A549 (cell line): ENCODE measurements around the gene WDR75. TPM values are rescaled to one million over a fixed set of nuclear protein-coding genes. Genes with fewer than 3 reads are reported as not detected.

Experiments used
- ATAC-seq, 2 experiments: fragments of 200-7000 bp in 1 of 2; fragments of >200 bp in 1 of 2; cut with Nextera tagmentation in 1 of 2; cut with Tn5 transposase in 1 of 2; 3 replicates each; pipeline versions ENCODE4 v1.8.0 to v1.9.1; 2018 to 2020; ENCODE audit warnings: mild to moderate bottlenecking in 1 of 2, moderate library complexity in 1 of 2
- CTCF ChIA-PET: fragments of 300-600 bp; sonication (Branson Sonifier 250); formaldehyde crosslinking; extraction: SDS; loops from one replicate; lab custom pipeline; 2021; ENCODE audit warnings: antibody characterized with exemption, inconsistent platforms; lab: Yijun Ruan, JAX
- POLR2A ChIA-PET: fragments of 350-600 bp; formaldehyde crosslinking; extraction: SDS; loops from one replicate; lab custom pipeline; 2021; ENCODE audit warnings: antibody characterized with exemption, inconsistent platforms; lab: Yijun Ruan, JAX
- DNase-seq, 2 experiments: peaks; one replicate each; pipeline versions ENCODE4 v3.0.0 to v3.0.0-alpha.2; 2011 to 2016; ENCODE audit warnings: low read depth in 1 of 2, low spot score in 1 of 2
- FAIRE-seq: peaks from 2 replicates; lab custom pipeline; 2011; peaks lifted over from hg19 to GRCh38; lab: Jason Lieb, UNC
- H3K27ac ChIP-seq, 2 experiments: fragments of >200 bp; sonication (Bioruptor Twin); formaldehyde crosslinking; 3 replicates each; pipeline ENCODE4 v1.5.1; 2016 to 2017
- H3K4me1 ChIP-seq: fragments of >200 bp; sonication (Bioruptor Twin); formaldehyde crosslinking; 3 replicates; pipeline ENCODE4 v1.6.1; 2016
- H3K4me2 ChIP-seq: fragments of >200 bp; sonication (Bioruptor Twin); formaldehyde crosslinking; 3 replicates; pipeline ENCODE4 v1.6.1; 2016
- H3K4me3 ChIP-seq: fragments of >200 bp; sonication (Bioruptor Twin); formaldehyde crosslinking; 3 replicates; pipeline ENCODE4 v1.5.1; 2016
- H3K9me3 ChIP-seq: fragments of >200 bp; sonication (Bioruptor Twin); formaldehyde crosslinking; 3 replicates; pipeline ENCODE4 v1.6.1; 2016
- BHLHE40 ChIP-seq: IDR thresholded peaks from 2 replicates; pipeline ENCODE4 v1.6.1; 2012; ENCODE audit warnings: low read depth, low read length, inconsistent platforms
- CBX8 ChIP-seq: fragments of 200-600 bp; sonication (generic); IDR thresholded peaks from 2 replicates; pipeline ENCODE4 v1.6.1; 2016
- CEBPB ChIP-seq, 2 experiments: fragments of >200 bp in 1 of 2; sonication (Bioruptor Twin) in 1 of 2; formaldehyde crosslinking in 1 of 2; IDR thresholded peaks; 2 replicates each; pipeline ENCODE4 v1.6.1; 2012 to 2016
- CHD2 ChIP-seq: fragments of 150-350 bp; IDR thresholded peaks from 2 replicates; pipeline ENCODE4 v1.6.1; 2014; ENCODE audit warnings: low read length; ENCODE audit not compliant: partially characterized antibody
- EHMT2 ChIP-seq: fragments of 200-600 bp; sonication (generic); IDR thresholded peaks from 2 replicates; pipeline ENCODE4 v1.6.1; 2016; ENCODE audit warnings: antibody characterized with exemption, low read depth, mild to moderate bottlenecking, moderate library complexity
- GATA3 ChIP-seq: IDR thresholded peaks from 2 replicates; pipeline ENCODE4 v1.6.1; 2012; ENCODE audit warnings: borderline replicate concordance
- HOXB5 ChIP-seq: fragments of 250-450 bp; sonication (Bioruptor Pico); IDR thresholded peaks from 2 replicates; pipeline ENCODE4 v1.5.0; 2020; ENCODE audit warnings: mild to moderate bottlenecking, moderate library complexity
- JUNB ChIP-seq: fragments of >200 bp; sonication (Bioruptor Twin); formaldehyde crosslinking; IDR thresholded peaks from 2 replicates; pipeline ENCODE4 v1.6.1; 2016
- MAZ ChIP-seq: fragments of 150-350 bp; IDR thresholded peaks from 2 replicates; pipeline ENCODE4 v1.6.1; 2014; ENCODE audit warnings: antibody characterized with exemption, low read depth, low read length, borderline replicate concordance
- MYC ChIP-seq: IDR thresholded peaks from 2 replicates; pipeline ENCODE4 v1.6.1; 2012; ENCODE audit warnings: mild to moderate bottlenecking, inconsistent platforms, low read length, improper control_type of control experiment, borderline replicate concordance
- NPAS2 ChIP-seq: fragments of 250-450 bp; sonication (Bioruptor Pico); IDR thresholded peaks from 2 replicates; pipeline ENCODE4 v1.8.0; 2022; ENCODE audit warnings: mild to moderate bottlenecking, moderate library complexity, borderline replicate concordance
- POLR2AphosphoS2 ChIP-seq: conservative IDR thresholded peaks from 2 replicates; pipeline ENCODE4 v1.6.1; 2012; ENCODE audit warnings: low read length, improper control_type of control experiment, inconsistent platforms
- RARB ChIP-seq: fragments of 250-450 bp; sonication (Bioruptor Pico); IDR thresholded peaks from 2 replicates; pipeline ENCODE4 v1.8.0; 2021; ENCODE audit warnings: mild to moderate bottlenecking, moderate library complexity
- RNF2 ChIP-seq: fragments of 200-600 bp; sonication (generic); IDR thresholded peaks from 2 replicates; pipeline ENCODE4 v1.6.1; 2016; ENCODE audit warnings: low read depth, mild to moderate bottlenecking, antibody characterized with exemption, moderate library complexity, borderline replicate concordance
- SMC3 ChIP-seq: fragments of >200 bp; sonication (Bioruptor Twin); formaldehyde crosslinking; IDR thresholded peaks from 3 replicates; pipeline ENCODE4 v1.6.1; 2018; ENCODE audit warnings: inconsistent platforms
- SREBF2 ChIP-seq: fragments of 450-650 bp; IDR thresholded peaks from 2 replicates; pipeline ENCODE4 v1.6.1; 2014; ENCODE audit warnings: mild to moderate bottlenecking, moderate library complexity
- TFCP2L1 ChIP-seq: fragments of 250-450 bp; sonication (Bioruptor Pico); IDR thresholded peaks from 2 replicates; pipeline ENCODE4 v1.5.0; 2021; ENCODE audit warnings: mild to moderate bottlenecking
- ZC3H11A ChIP-seq: fragments of 450-650 bp; IDR thresholded peaks from 2 replicates; pipeline ENCODE4 v1.6.1; 2014; ENCODE audit warnings: antibody characterized with exemption, mild to moderate bottlenecking
- ZSCAN20 ChIP-seq: fragments of 250-450 bp; sonication (Bioruptor Pico); IDR thresholded peaks from 2 replicates; pipeline ENCODE4 v1.8.0; 2022; ENCODE audit warnings: mild to moderate bottlenecking, moderate library complexity
- WGBS: methylation state at CpG from one replicate; pipeline ENCODE4 v1.1.6; 2017; ENCODE audit errors: missing lambda C conversion rate; 5-methylcytosine and 5-hydroxymethylcytosine counted together
- polyA plus RNA-seq, 4 experiments: library from polyadenylated mRNA; depleted of rRNA in 3 of 4; stranded (reverse); fragments of >200 nt; fragmentation: RNase III in 1 of 4; extraction: RNeasy Plus Mini Kit Qiagen cat#74134 plus additional on column Dnase treatment in 1 of 4; gene quantifications; 2 replicates in 3 of 4; 3 replicates in 1 of 4; pipeline ENCODE4 v1.2.3, GENCODE V29; 2011 to 2017
- TF ChIP-seq, protein P1 (sequence below): IDR thresholded peaks from 2 replicates; pipeline ENCODE4 v1.6.1; 2012
- TF ChIP-seq, protein P2 (sequence below): IDR thresholded peaks from 2 replicates; pipeline ENCODE4 v1.6.1; 2012; ENCODE audit warnings: low read depth, borderline replicate concordance
- TF ChIP-seq, protein P3 (sequence below): fragments of 150-350 bp; IDR thresholded peaks from 2 replicates; pipeline ENCODE4 v1.6.1; 2014; ENCODE audit warnings: low read depth, mild to moderate bottlenecking, low read length
- TF ChIP-seq, protein P4 (sequence below): fragments of 450-650 bp; IDR thresholded peaks from 2 replicates; pipeline ENCODE4 v1.6.1; 2014; ENCODE audit warnings: antibody characterized with exemption
- TF ChIP-seq, protein P5 (sequence below): fragments of 250-450 bp; sonication (Bioruptor Pico); IDR thresholded peaks from 2 replicates; pipeline ENCODE4 v1.5.0; 2021; ENCODE audit warnings: mild to moderate bottlenecking, moderate library complexity, borderline replicate concordance

WDR75 gene
- polyA plus RNA-seq, 2 of the 4 experiments (the other 2 are of a cell fraction), result 65.5 to 122 TPM

- WGBS, result 98% methylated on average over 1 of the region's 1 CpG
- CTCF ChIA-PET, result interaction anchor here (0.6 to 1.5 kb wide), 4 partner anchors 11 to 239 kb away, joined by 3 to 4 read pairs (median 4); no protein-coding TSS in a partner anchor
- H3K4me2 ChIP-seq, result no peak overlapping the region
These were observed 23.8 kb downstream of the WDR75 start for GRCh38 chr2:189465076-189465475.

DNA sequence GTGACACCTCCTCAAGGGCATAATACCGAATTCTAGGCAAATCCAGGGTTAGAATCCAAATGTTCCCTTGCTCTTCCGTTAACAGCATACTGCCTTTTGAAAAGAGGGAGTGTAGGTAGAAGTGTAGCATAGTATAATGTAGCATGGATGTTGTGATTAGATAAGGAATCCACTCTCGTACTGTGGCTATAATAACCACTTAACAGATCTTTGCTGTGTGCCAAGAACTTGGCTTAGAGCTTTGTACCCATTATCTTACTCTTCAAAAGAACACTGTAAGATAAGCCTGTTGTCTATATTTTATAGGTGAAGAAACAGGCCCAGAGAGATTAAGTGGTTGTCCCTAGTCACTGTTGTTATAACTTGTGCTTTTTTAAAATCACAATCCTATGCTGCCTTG is 24.2 kb downstream of the WDR75 start:
- Histone ChIP-seq H3K27ac (no peak overlapping the region), H3K4me3 (no peak overlapping the region), H3K4me1 (no peaks in the 10 kb centered on the region), H3K4me2 (no peak overlapping the region), H3K9me3 (no peaks in the 10 kb centered on the region)
- TF ChIP-seq CEBPB (IDR thresholded peaks at IDR 0.05), result no peak
- TF ChIP-seq, protein P1, sequence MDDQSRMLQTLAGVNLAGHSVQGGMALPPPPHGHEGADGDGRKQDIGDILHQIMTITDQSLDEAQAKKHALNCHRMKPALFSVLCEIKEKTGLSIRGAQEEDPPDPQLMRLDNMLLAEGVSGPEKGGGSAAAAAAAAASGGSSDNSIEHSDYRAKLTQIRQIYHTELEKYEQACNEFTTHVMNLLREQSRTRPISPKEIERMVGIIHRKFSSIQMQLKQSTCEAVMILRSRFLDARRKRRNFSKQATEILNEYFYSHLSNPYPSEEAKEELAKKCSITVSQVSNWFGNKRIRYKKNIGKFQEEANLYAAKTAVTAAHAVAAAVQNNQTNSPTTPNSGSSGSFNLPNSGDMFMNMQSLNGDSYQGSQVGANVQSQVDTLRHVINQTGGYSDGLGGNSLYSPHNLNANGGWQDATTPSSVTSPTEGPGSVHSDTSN, result no peak
- no peak for TF ChIP-seq HOXB5 (CRISPR knock-in tag)
- no peak for TF ChIP-seq MYC
- TF ChIP-seq JUNB, result no peak
- TF ChIP-seq, protein P2, sequence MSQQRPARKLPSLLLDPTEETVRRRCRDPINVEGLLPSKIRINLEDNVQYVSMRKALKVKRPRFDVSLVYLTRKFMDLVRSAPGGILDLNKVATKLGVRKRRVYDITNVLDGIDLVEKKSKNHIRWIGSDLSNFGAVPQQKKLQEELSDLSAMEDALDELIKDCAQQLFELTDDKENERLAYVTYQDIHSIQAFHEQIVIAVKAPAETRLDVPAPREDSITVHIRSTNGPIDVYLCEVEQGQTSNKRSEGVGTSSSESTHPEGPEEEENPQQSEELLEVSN, result no peak
- TF ChIP-seq TFCP2L1 (CRISPR knock-in tag), result no peak
- TF ChIP-seq MAZ, result no peak
- 90% methylated on average over 3 of the region's 3 CpGs for WGBS
- FAIRE-seq (no peak), DNase-seq (no peak), ATAC-seq (no peak; a peak in 1 of 6 replicates)
- ChIA-PET CTCF (interaction anchor here (0.6 to 1.5 kb wide), 7 partner anchors 8 to 239 kb away, joined by 3 to 6 read pairs (median 3); partner anchors contain the start of gene SLC40A1), POLR2A (interaction anchor here (1.3 kb wide), 1 partner anchor 148 kb away, joined by 3 read pairs; no protein-coding TSS in a partner anchor)

More at GRCh38 chr2:189465076-189465475, 23.8 kb downstream of the WDR75 start:
- Histone ChIP-seq H3K4me3 (no peak overlapping the region), H3K27ac (no peak overlapping the region), H3K4me1 (no peaks in the 10 kb centered on the region), H3K9me3 (no peaks in the 10 kb centered on the region)
- ATAC-seq (no peak), FAIRE-seq (no peak), DNase-seq (no peak)
- POLR2A ChIA-PET, result interaction anchor here (1.3 kb wide), 1 partner anchor 148 kb away, joined by 3 read pairs; no protein-coding TSS in a partner anchor
- TF ChIP-seq, protein P3, sequence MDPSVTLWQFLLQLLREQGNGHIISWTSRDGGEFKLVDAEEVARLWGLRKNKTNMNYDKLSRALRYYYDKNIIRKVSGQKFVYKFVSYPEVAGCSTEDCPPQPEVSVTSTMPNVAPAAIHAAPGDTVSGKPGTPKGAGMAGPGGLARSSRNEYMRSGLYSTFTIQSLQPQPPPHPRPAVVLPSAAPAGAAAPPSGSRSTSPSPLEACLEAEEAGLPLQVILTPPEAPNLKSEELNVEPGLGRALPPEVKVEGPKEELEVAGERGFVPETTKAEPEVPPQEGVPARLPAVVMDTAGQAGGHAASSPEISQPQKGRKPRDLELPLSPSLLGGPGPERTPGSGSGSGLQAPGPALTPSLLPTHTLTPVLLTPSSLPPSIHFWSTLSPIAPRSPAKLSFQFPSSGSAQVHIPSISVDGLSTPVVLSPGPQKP, result no peak
- TF ChIP-seq CEBPB (IDR thresholded peaks at IDR 0.05) (no peak), RNF2 (no peak), GATA3 (no peak), POLR2AphosphoS2 (no peak), CBX8 (no peak), SREBF2 (no peak), EHMT2 (no peak), ZC3H11A (no peak), BHLHE40 (no peak), CHD2 (no peak), ZSCAN20 (CRISPR knock-in tag) (no peak), NPAS2 (CRISPR knock-in tag) (no peak), RARB (CRISPR knock-in tag) (no peak), SMC3 (no peak)
- TF ChIP-seq, protein P4, sequence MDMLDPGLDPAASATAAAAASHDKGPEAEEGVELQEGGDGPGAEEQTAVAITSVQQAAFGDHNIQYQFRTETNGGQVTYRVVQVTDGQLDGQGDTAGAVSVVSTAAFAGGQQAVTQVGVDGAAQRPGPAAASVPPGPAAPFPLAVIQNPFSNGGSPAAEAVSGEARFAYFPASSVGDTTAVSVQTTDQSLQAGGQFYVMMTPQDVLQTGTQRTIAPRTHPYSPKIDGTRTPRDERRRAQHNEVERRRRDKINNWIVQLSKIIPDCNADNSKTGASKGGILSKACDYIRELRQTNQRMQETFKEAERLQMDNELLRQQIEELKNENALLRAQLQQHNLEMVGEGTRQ, result no peak
- TF ChIP-seq, protein P1, result no peak
- TF ChIP-seq, protein P5, sequence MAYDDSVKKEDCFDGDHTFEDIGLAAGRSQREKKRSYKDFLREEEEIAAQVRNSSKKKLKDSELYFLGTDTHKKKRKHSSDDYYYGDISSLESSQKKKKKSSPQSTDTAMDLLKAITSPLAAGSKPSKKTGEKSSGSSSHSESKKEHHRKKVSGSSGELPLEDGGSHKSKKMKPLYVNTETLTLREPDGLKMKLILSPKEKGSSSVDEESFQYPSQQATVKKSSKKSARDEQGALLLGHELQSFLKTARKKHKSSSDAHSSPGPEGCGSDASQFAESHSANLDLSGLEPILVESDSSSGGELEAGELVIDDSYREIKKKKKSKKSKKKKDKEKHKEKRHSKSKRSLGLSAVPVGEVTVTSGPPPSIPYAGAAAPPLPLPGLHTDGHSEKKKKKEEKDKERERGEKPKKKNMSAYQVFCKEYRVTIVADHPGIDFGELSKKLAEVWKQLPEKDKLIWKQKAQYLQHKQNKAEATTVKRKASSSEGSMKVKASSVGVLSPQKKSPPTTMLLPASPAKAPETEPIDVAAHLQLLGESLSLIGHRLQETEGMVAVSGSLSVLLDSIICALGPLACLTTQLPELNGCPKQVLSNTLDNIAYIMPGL (CRISPR knock-in tag), result no peak
